SK-N-SH treated with all-trans-retinoic acid at 6 μM for 48 hours (cell line): ENCODE data around the gene PRMT2.
"Not testable (repeated sequence)": the region's sequence is repeated elsewhere in the genome, so short reads cannot be mapped to it uniquely, and the experiment has no call there.

Source experiments
- ATAC-seq: fragments of 200-7000 bp; cut with Tn5 transposase; 3 replicates; pipeline ENCODE4 v1.9.1; 2020; ENCODE audit warnings: mild to moderate bottlenecking, moderate library complexity
- ARNTL ChIP-seq: fragments of 450-650 bp; formaldehyde crosslinking; IDR thresholded peaks from 2 replicates; pipeline ENCODE4 v1.5.0; 2020; ENCODE audit warnings: low read depth, mild to moderate bottlenecking, moderate library complexity, borderline replicate concordance
- BACH2 ChIP-seq: fragments of 250-450 bp; sonication (Bioruptor Pico); IDR thresholded peaks from 2 replicates; pipeline ENCODE4 v1.9.0; 2021; ENCODE audit warnings: mild to moderate bottlenecking, borderline replicate concordance
- CSDC2 ChIP-seq: fragments of 250-450 bp; sonication (Bioruptor Pico); IDR thresholded peaks from 2 replicates; pipeline ENCODE4 v1.5.0; 2020; ENCODE audit warnings: mild to moderate bottlenecking, moderate library complexity
- ESRRG ChIP-seq: fragments of 250-450 bp; sonication (Bioruptor Pico); IDR thresholded peaks from 2 replicates; pipeline ENCODE4 v1.6.1; 2021; ENCODE audit warnings: mild to moderate bottlenecking
- GLIS3 ChIP-seq: fragments of 250-450 bp; sonication (Bioruptor Pico); IDR thresholded peaks from 2 replicates; pipeline ENCODE4 v1.5.0; 2020; ENCODE audit warnings: mild to moderate bottlenecking, moderate library complexity
- ISL1 ChIP-seq: fragments of 250-450 bp; sonication (Bioruptor Pico); IDR thresholded peaks from 2 replicates; pipeline ENCODE4 v2.1.2; 2022; ENCODE audit warnings: mild to moderate bottlenecking, moderate library complexity
- OSR1 ChIP-seq: fragments of 250-450 bp; sonication (Bioruptor Pico); IDR thresholded peaks from 2 replicates; pipeline ENCODE4 v1.8.0; 2022; ENCODE audit warnings: moderate library complexity, mild to moderate bottlenecking, inconsistent platforms
- PPARA ChIP-seq: fragments of 250-450 bp; sonication (Bioruptor Pico); IDR thresholded peaks from 2 replicates; pipeline ENCODE4 v1.5.0; 2020; ENCODE audit warnings: mild to moderate bottlenecking, borderline replicate concordance
- RARB ChIP-seq: fragments of 250-450 bp; sonication (Bioruptor Pico); IDR thresholded peaks from 2 replicates; pipeline ENCODE4 v1.8.0; 2021; ENCODE audit warnings: mild to moderate bottlenecking, moderate library complexity
- SNAI2 ChIP-seq: fragments of 250-450 bp; sonication (Bioruptor Pico); IDR thresholded peaks from 2 replicates; pipeline ENCODE4 v1.5.0; 2020; ENCODE audit warnings: mild to moderate bottlenecking, moderate library complexity
- TCF4 ChIP-seq: fragments of 250-450 bp; sonication (Bioruptor Pico); IDR thresholded peaks from 2 replicates; pipeline ENCODE4 v1.8.0; 2021; ENCODE audit warnings: mild to moderate bottlenecking, moderate library complexity, borderline replicate concordance
- TOX ChIP-seq: fragments of 250-450 bp; sonication (Bioruptor Pico); IDR thresholded peaks from 2 replicates; pipeline ENCODE4 v1.8.0; 2021; ENCODE audit warnings: mild to moderate bottlenecking, moderate library complexity, borderline replicate concordance
- ZC3H10 ChIP-seq: fragments of 250-450 bp; sonication (Bioruptor Pico); IDR thresholded peaks from 2 replicates; pipeline ENCODE4 v1.5.1; 2021; ENCODE audit warnings: mild to moderate bottlenecking, moderate library complexity
- ZFP3 ChIP-seq: fragments of 250-450 bp; sonication (Bioruptor Pico); IDR thresholded peaks from 2 replicates; pipeline ENCODE4 v1.5.0; 2020; ENCODE audit warnings: mild to moderate bottlenecking, moderate library complexity
- ZNF565 ChIP-seq: fragments of 450-650 bp; formaldehyde crosslinking; conservative IDR thresholded peaks from 2 replicates; pipeline ENCODE4 v1.5.0; 2020; ENCODE audit warnings: low read depth, mild to moderate bottlenecking, moderate library complexity
- ZNF70 ChIP-seq: fragments of 450-650 bp; formaldehyde crosslinking; IDR thresholded peaks from 2 replicates; pipeline ENCODE4 v1.5.0; 2020; ENCODE audit warnings: mild to moderate bottlenecking, moderate library complexity
- ZNF8 ChIP-seq: fragments of 450-650 bp; formaldehyde crosslinking; IDR thresholded peaks from 2 replicates; pipeline ENCODE4 v1.5.0; 2020; ENCODE audit warnings: mild to moderate bottlenecking, moderate library complexity
- TF ChIP-seq, protein P1 (sequence below): fragments of 250-450 bp; sonication (Bioruptor Pico); IDR thresholded peaks from 2 replicates; pipeline ENCODE4 v1.5.0; 2020; ENCODE audit warnings: mild to moderate bottlenecking, moderate library complexity
- TF ChIP-seq, protein P2 (sequence below): fragments of 250-450 bp; sonication (Bioruptor Pico); IDR thresholded peaks from 2 replicates; pipeline ENCODE4 v1.5.1; 2020; ENCODE audit warnings: low read depth, mild to moderate bottlenecking, moderate library complexity
- TF ChIP-seq, protein P3 (sequence below): fragments of 250-450 bp; sonication (Bioruptor Pico); IDR thresholded peaks from 2 replicates; pipeline ENCODE4 v1.8.0; 2020; ENCODE audit warnings: mild to moderate bottlenecking, moderate library complexity, borderline replicate concordance
- TF ChIP-seq, protein P4 (sequence below): fragments of 250-450 bp; sonication (Bioruptor Pico); IDR thresholded peaks from 2 replicates; pipeline ENCODE4 v1.5.1; 2021; ENCODE audit warnings: mild to moderate bottlenecking, moderate library complexity
- TF ChIP-seq, protein P5 (sequence below): fragments of 250-450 bp; sonication (Bioruptor Pico); IDR thresholded peaks from 2 replicates; pipeline ENCODE4 v1.8.0; 2021; ENCODE audit warnings: low read depth, mild to moderate bottlenecking, moderate library complexity, borderline replicate concordance

The PRMT2 gene

DNA sequence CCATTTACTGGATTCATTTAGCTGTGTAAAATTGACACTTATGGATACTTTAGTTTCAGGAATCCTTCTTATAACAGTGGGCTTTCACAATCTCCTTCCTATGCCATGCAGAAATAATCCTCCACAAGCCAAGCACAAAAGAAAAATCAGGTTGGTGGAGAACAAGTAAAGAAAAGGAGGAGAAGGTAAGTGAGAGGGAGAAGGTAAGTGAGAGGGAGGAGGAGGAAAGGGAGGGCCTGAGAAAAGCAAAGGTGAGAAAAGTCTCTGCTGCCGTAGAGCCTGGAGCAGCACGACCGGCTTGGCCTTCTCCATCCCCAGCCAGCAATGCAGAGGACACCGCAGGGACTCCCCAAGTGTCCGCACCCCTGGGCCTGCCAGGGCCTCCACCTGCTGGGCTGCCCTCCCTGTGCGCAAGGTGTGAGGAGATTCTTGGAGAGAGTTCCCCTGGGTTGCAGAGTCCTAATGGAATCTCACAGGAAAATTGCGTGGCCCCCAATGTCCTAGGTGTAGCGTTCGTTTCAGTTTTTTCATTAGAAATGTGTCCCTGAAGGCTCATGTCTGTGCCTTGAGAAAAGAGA, 39.0 kb downstream of the PRMT2 start:
- TF ChIP-seq ARNTL: no peak
- TF ChIP-seq RARB (CRISPR knock-in tag): no peak
- no peak for TF ChIP-seq TOX
- no peak for TF ChIP-seq TCF4 (CRISPR knock-in tag)
- TF ChIP-seq ZNF70: no peak
- no peak for TF ChIP-seq ISL1 (CRISPR knock-in tag)
- no peak for TF ChIP-seq BACH2 (CRISPR knock-in tag)
- no peak for TF ChIP-seq ZNF565 (CRISPR knock-in tag)
- TF ChIP-seq, protein P1, sequence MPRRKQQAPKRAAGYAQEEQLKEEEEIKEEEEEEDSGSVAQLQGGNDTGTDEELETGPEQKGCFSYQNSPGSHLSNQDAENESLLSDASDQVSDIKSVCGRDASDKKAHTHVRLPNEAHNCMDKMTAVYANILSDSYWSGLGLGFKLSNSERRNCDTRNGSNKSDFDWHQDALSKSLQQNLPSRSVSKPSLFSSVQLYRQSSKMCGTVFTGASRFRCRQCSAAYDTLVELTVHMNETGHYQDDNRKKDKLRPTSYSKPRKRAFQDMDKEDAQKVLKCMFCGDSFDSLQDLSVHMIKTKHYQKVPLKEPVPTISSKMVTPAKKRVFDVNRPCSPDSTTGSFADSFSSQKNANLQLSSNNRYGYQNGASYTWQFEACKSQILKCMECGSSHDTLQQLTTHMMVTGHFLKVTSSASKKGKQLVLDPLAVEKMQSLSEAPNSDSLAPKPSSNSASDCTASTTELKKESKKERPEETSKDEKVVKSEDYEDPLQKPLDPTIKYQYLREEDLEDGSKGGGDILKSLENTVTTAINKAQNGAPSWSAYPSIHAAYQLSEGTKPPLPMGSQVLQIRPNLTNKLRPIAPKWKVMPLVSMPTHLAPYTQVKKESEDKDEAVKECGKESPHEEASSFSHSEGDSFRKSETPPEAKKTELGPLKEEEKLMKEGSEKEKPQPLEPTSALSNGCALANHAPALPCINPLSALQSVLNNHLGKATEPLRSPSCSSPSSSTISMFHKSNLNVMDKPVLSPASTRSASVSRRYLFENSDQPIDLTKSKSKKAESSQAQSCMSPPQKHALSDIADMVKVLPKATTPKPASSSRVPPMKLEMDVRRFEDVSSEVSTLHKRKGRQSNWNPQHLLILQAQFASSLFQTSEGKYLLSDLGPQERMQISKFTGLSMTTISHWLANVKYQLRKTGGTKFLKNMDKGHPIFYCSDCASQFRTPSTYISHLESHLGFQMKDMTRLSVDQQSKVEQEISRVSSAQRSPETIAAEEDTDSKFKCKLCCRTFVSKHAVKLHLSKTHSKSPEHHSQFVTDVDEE (CRISPR knock-in tag): no peak
- TF ChIP-seq GLIS3 (CRISPR knock-in tag): no peak
- TF ChIP-seq, protein P2, sequence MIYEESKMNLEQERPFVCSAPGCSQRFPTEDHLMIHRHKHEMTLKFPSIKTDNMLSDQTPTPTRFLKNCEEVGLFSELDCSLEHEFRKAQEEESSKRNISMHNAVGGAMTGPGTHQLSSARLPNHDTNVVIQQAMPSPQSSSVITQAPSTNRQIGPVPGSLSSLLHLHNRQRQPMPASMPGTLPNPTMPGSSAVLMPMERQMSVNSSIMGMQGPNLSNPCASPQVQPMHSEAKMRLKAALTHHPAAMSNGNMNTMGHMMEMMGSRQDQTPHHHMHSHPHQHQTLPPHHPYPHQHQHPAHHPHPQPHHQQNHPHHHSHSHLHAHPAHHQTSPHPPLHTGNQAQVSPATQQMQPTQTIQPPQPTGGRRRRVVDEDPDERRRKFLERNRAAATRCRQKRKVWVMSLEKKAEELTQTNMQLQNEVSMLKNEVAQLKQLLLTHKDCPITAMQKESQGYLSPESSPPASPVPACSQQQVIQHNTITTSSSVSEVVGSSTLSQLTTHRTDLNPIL: no peak
- TF ChIP-seq, protein P3, sequence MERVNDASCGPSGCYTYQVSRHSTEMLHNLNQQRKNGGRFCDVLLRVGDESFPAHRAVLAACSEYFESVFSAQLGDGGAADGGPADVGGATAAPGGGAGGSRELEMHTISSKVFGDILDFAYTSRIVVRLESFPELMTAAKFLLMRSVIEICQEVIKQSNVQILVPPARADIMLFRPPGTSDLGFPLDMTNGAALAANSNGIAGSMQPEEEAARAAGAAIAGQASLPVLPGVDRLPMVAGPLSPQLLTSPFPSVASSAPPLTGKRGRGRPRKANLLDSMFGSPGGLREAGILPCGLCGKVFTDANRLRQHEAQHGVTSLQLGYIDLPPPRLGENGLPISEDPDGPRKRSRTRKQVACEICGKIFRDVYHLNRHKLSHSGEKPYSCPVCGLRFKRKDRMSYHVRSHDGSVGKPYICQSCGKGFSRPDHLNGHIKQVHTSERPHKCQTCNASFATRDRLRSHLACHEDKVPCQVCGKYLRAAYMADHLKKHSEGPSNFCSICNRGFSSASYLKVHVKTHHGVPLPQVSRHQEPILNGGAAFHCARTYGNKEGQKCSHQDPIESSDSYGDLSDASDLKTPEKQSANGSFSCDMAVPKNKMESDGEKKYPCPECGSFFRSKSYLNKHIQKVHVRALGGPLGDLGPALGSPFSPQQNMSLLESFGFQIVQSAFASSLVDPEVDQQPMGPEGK (CRISPR knock-in tag): no peak
- no peak for TF ChIP-seq SNAI2
- no peak for TF ChIP-seq ZC3H10 (CRISPR knock-in tag)
- no peak for TF ChIP-seq PPARA (CRISPR knock-in tag)
- ATAC-seq: no peak

DNA sequence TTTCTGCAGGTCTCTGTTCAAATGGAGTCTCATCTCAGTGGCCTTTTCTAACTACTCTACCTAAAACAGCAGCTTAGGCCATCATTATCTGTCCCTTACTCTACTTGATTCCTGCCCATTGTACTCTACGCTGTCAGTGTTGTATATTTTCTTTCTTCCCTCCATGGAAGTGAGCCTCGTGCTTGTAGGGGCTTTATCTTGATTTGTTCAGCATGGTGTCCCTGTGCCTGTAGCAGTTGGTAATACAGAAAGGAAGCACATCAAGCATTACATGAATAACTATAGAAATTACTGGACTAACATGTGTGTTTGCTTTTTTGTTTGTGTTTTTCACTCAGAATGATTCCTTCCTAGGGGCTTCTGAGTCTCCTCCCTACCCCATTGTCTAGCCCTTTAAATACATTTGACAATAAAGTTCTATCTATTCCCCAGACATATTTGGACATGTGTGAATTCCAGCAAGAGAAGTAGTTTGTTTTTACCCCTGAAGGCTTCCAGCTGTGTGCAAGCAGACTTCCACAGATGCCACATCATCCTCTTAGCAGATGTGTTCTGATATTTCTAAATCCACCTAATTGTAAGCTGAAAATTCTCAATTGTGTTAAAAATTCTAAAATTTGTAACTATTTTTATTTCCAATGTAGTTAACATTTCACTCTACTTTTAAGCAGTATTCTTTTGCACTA, 40.3 kb downstream of the PRMT2 start:
- no peak for TF ChIP-seq SNAI2
- TF ChIP-seq, protein P4, sequence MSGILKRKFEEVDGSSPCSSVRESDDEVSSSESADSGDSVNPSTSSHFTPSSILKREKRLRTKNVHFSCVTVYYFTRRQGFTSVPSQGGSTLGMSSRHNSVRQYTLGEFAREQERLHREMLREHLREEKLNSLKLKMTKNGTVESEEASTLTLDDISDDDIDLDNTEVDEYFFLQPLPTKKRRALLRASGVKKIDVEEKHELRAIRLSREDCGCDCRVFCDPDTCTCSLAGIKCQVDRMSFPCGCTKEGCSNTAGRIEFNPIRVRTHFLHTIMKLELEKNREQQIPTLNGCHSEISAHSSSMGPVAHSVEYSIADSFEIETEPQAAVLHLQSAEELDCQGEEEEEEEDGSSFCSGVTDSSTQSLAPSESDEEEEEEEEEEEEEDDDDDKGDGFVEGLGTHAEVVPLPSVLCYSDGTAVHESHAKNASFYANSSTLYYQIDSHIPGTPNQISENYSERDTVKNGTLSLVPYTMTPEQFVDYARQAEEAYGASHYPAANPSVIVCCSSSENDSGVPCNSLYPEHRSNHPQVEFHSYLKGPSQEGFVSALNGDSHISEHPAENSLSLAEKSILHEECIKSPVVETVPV (CRISPR knock-in tag): no peak
- TF ChIP-seq, protein P2: no peak
- TF ChIP-seq GLIS3 (CRISPR knock-in tag): no peak
- no peak for TF ChIP-seq TCF4 (CRISPR knock-in tag)
- TF ChIP-seq BACH2 (CRISPR knock-in tag): no peak
- TF ChIP-seq TOX: no peak
- no peak for TF ChIP-seq OSR1 (CRISPR knock-in tag)
- no peak for TF ChIP-seq ARNTL
- TF ChIP-seq ZFP3: no peak
- TF ChIP-seq ISL1 (CRISPR knock-in tag): no peak
- TF ChIP-seq, protein P1 (CRISPR knock-in tag): no peak
- no peak for TF ChIP-seq ZNF565 (CRISPR knock-in tag)
- TF ChIP-seq, protein P5, sequence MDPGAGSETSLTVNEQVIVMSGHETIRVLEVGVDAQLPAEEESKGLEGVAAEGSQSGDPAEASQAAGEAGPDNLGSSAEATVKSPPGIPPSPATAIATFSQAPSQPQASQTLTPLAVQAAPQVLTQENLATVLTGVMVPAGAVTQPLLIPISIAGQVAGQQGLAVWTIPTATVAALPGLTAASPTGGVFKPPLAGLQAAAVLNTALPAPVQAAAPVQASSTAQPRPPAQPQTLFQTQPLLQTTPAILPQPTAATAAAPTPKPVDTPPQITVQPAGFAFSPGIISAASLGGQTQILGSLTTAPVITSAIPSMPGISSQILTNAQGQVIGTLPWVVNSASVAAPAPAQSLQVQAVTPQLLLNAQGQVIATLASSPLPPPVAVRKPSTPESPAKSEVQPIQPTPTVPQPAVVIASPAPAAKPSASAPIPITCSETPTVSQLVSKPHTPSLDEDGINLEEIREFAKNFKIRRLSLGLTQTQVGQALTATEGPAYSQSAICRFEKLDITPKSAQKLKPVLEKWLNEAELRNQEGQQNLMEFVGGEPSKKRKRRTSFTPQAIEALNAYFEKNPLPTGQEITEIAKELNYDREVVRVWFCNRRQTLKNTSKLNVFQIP (CRISPR knock-in tag): no peak
- TF ChIP-seq ZNF8 (CRISPR knock-in tag): no peak
- TF ChIP-seq ESRRG (CRISPR knock-in tag): no peak
- no peak for TF ChIP-seq CSDC2 (CRISPR knock-in tag)
- TF ChIP-seq RARB (CRISPR knock-in tag): no peak
- TF ChIP-seq ZNF70: no peak
- ATAC-seq: no peak

DNA sequence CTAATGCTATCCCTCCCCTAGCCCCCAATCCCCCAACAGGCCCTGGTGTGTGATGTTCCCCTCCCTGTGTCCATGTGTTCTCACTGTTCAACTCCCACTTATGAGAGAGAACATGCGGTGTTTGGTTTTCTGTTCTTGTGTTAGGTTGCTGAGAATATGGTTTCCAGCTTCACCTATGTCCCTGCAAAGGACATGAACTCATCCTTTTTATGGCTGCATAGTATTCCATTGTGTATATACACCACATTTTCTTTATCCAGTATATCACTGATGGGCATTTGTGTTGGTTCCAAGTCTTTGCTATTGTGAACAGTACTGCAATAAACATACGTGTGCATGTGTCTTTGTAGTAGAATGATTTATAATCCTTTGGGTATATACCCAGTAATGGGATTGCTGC, 41.1 kb downstream of the PRMT2 start:
- ATAC-seq: not testable (repeated sequence)

DNA sequence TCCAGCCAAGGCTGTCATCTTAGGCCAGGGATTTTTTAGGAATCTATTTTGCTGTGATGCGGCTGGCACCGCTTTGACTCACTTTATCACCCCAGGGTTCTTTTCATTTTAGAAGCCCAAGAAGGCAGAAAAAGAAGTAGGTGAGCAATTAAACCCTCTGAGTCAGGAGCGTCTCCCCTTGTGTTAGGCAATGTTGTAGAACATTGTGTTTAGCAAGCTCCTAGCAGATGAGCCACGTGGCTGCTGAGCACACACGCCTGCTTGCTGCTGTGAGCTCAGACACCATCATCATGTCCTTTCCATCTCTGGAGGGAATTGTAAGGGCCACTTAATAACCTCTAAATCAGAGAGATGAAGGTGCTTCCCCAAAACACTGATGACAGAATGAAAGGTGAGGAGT, 46.1 kb downstream of the PRMT2 start:
- ATAC-seq: not testable (repeated sequence)

DNA sequence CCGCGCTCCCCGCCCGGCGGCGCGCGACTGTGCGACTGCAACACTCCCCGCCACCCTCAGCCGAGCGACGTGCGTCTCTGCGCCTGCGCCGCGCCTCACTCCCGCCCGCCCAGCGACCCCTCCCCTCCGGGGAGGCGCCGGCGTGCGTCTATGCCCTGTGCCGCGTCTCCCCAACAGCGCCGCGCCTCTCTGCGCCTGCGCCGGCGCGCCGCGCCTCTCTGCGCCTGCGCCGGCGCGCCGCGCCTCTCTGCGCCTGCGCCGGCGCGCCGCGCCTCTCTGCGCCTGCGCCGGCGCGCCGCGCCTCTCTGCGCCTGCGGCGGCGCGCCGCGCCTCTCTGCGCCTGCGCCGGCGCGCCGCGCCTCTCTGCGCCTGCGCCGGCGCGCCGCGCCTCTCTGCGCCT, 63.2 kb downstream of the PRMT2 start:
- not testable (repeated sequence) for ATAC-seq
